Fibroblast of skin of left quadriceps (primary cell): Measurements from ENCODE around the gene LY6G5B.

ENCODE experiments used
- DNase-seq, 2 experiments: peaks; one replicate each; pipeline ENCODE4 v3.0.0-alpha.2; 2013; ENCODE audit warnings: low read depth in 2 of 2

LY6G5B gene

GRCh38 chr6:31640612-31641011, 29.2 kb upstream of the LY6G5B start:
- no peak for DNase-seq

GRCh38 chr6:31641370-31641769, 28.4 kb upstream of the LY6G5B start:
- no peak for DNase-seq

- no peak for DNase-seq
Measured at GRCh38 chr6:31642798-31643570, 26.8 kb upstream of the LY6G5B start.

- no peak for DNase-seq
Measured at GRCh38 chr6:31643818-31644454, 25.8 kb upstream of the LY6G5B start.

GRCh38 chr6:31645325-31645724, 24.5 kb upstream of the LY6G5B start:
- DNase-seq: no peak

GRCh38 chr6:31651602-31652191, 18.1 kb upstream of the LY6G5B start:
- DNase-seq: no peak

GRCh38 chr6:31652925-31653724, 16.7 kb upstream of the LY6G5B start:
- no peak for DNase-seq

GRCh38 chr6:31654574-31655348, 15.0 kb upstream of the LY6G5B start:
- no peak for DNase-seq

- DNase-seq: no peak
Measured at GRCh38 chr6:31655349-31656237, 14.2 kb upstream of the LY6G5B start, which contains the start of gene APOM. Gene APOM (plus strand): TSS chr6:31655894. CDS start chr6:31655967, 73 bp downstream.

- DNase-seq: no peak
Measured at GRCh38 chr6:31657406-31658157, 12.2 kb upstream of the LY6G5B start.

GRCh38 chr6:31658158-31658688, 11.6 kb upstream of the LY6G5B start:
- no peak for DNase-seq

GRCh38 chr6:31658983-31659648, 10.7 kb upstream of the LY6G5B start:
- no peak for DNase-seq

GRCh38 chr6:31659649-31660380, 10.0 kb upstream of the LY6G5B start:
- no peak for DNase-seq

GRCh38 chr6:31660381-31661261, 9.2 kb upstream of the LY6G5B start, which contains the start of gene C6orf47:
Gene C6orf47 (minus strand): TSS chr6:31660778. CDS start chr6:31659947, 831 bp downstream.
- DNase-seq: no peak

GRCh38 chr6:31661262-31662123, 8.3 kb upstream of the LY6G5B start:
- no peak for DNase-seq
